Pancreas (tissue), 10 donors: ENCODE results near the gene POGZ. TPM values are rescaled to one million over a fixed set of nuclear protein-coding genes. Genes with fewer than 3 reads are reported as not detected.

Experiments
- ATAC-seq, 4 donors: fragments of 200-7000 bp; cut with Tn5 transposase; one replicate each; pipeline versions ENCODE4 v1.8.0 to v1.9.1; 2020; ENCODE audit warnings: mild to moderate bottlenecking in 4 of 4, moderate library complexity in 4 of 4
- DNase-seq, 6 donors: peaks; one replicate each; pipeline ENCODE4 v3.0.0-alpha.2; 2020
- FAIRE-seq: peaks from 2 replicates; lab custom pipeline; 2012; peaks lifted over from hg19 to GRCh38; lab: Jason Lieb, UNC
- H3K27ac ChIP-seq, 4 donors: fragments of 200-600 bp; sonication (generic); 1 replicate in 3 of 4; 2 replicates in 1 of 4; pipeline versions ENCODE4 v1.5.0 to v1.8.0; 2020
- H3K27me3 ChIP-seq, 4 donors: fragments of 200-600 bp; one replicate each; pipeline ENCODE4 v1.8.0; 2021
- H3K36me3 ChIP-seq, 3 donors: fragments of 200-600 bp; sonication (generic) in 1 of 3; one replicate each; pipeline versions ENCODE4 v1.5.0 to v1.8.0; 2020 to 2021
- H3K4me1 ChIP-seq, 3 donors: fragments of 200-600 bp; one replicate each; pipeline ENCODE4 v1.8.0; 2021
- H3K4me3 ChIP-seq, 4 donors: fragments of 200-600 bp; sonication (generic) in 2 of 4; one replicate each; pipeline versions ENCODE4 v1.5.0 to v1.8.0; 2020 to 2021
- H3K9me3 ChIP-seq, 4 donors: fragments of 200-600 bp; one replicate each; pipeline ENCODE4 v1.8.0; 2021
- CTCF ChIP-seq, 4 donors: fragments of 200-600 bp; sonication (generic) in 3 of 4; IDR thresholded peaks; one replicate each; pipeline versions ENCODE4 v1.5.0 to v1.8.0; 2021; ENCODE audit warnings: antibody characterized with exemption in 4 of 4
- WGBS, 2 donors: extraction: QIAGEN DNeasy Blood & Tissue Kit; methylation state at CpG; one replicate each; pipeline ENCODE4 v1.1.7; 2013; 5-methylcytosine and 5-hydroxymethylcytosine counted together
- intact Hi-C, 3 donors: fragments of 100-400 bp; cut with DNase I; formaldehyde crosslinking; loops; one replicate each; pipeline versions ENCODE4 v1.11.1 to v1.14.2; 2022
- polyA plus RNA-seq, 2 donors: library from polyadenylated mRNA; stranded (reverse); fragments of 200-250 nt; gene quantifications; one replicate each; pipeline ENCODE4 v1.2.3, GENCODE V29; 2013
- total RNA-seq, 6 donors: library from RNA; stranded (reverse); fragmentation: NEBNext Ultra II Directional in 4 of 6; extraction: Animal tissue kit (Norgen Biotek cat#: 25700) in 4 of 6; gene quantifications; one replicate each; pipeline versions ENCODE4 v1.2.1 to v1.2.4, GENCODE V29; 2021 to 2023
- donor health status: healthy with polysubstance abuse.
- donor health status: DM: no; HTN: no; CAD: no; lungs with moderate emphysema.
- donor health status: DM: no; HTN: no; CAD: no.
- donor health status: control.
- donor health status: control.
- donor health status: Bipolar disorder and iron deficiency.
- donor health status: DM: yes; HTN: yes; CAD: no.
- donor health status: DM: no; HTN: no; CAD: no.
- donor health status: DM: no; HTN: no; CAD: no.
- donor health status: DM: yes; HTN: yes; CAD: no.

The POGZ gene
- total and polyA plus RNA-seq, 8 donors: 24.5 to 61.0 (median 32.4) TPM

GRCh38 chr1:151367658-151368392 is 91.5 kb downstream of the POGZ start:
- peaks cover 13 to 21% (median 13%) of the 10 kb centered on the region in 3 donors for H3K4me1 ChIP-seq
- WGBS, 2 donors: 66 to 69% methylated on average over 8 of the region's 8 CpGs

GRCh38 chr1:151364996-151365395 is 94.3 kb downstream of the POGZ start:
- TF ChIP-seq CTCF (IDR thresholded peaks at IDR 0.05): no peak

More at GRCh38 chr1:151367658-151368392, 91.5 kb downstream of the POGZ start:
- FAIRE-seq: no peak
- H3K36me3 ChIP-seq: peaks cover 0 to 9% (median 0%) of the 10 kb centered on the region in 3 donors
- no peak for ATAC-seq
- no peaks in the 10 kb centered on the region for H3K9me3 ChIP-seq
- H3K27ac ChIP-seq: no peak overlapping the region
- no peaks in the 10 kb centered on the region for H3K27me3 ChIP-seq
- H3K4me3 ChIP-seq: no peak overlapping the region
- DNase-seq: peak in 4 of 6 donors; percentile 23 to 52 (median 44)
- TF ChIP-seq CTCF (IDR thresholded peaks at IDR 0.05): no peak
- intact Hi-C loops: no loop called here

GRCh38 chr1:151362308-151363155 is 96.8 kb downstream of the POGZ start:
- DNase-seq (no peak), ATAC-seq (no peak), FAIRE-seq (no peak)
- Histone ChIP-seq H3K36me3 (peaks cover 0 to 9% (median 0%) of the 10 kb centered on the region in 3 donors), H3K27me3 (no peaks in the 10 kb centered on the region), H3K9me3 (no peaks in the 10 kb centered on the region), H3K27ac (no peak overlapping the region), H3K4me1 (no peaks in the 10 kb centered on the region), H3K4me3 (no peak overlapping the region)
- intact Hi-C loops: no loop called here
- no peak for TF ChIP-seq CTCF (IDR thresholded peaks at IDR 0.05)
- 94 to 100% methylated on average over 3 of the region's 3 CpGs for WGBS, 2 donors

More at GRCh38 chr1:151364996-151365395, 94.3 kb downstream of the POGZ start:
- H3K4me3 ChIP-seq: no peak overlapping the region
- no peak overlapping the region for H3K27ac ChIP-seq
- DNase-seq (no peak), ATAC-seq (no peak), FAIRE-seq (no peak)
- no peaks in the 10 kb centered on the region for H3K27me3 ChIP-seq
- 91 to 93% methylated on average over 4 of the region's 4 CpGs for WGBS, 2 donors
- H3K36me3 ChIP-seq: peaks cover 0 to 9% (median 0%) of the 10 kb centered on the region in 3 donors
- intact Hi-C loops: no loop called here
- no peaks in the 10 kb centered on the region for H3K4me1 ChIP-seq
- H3K9me3 ChIP-seq: no peaks in the 10 kb centered on the region

GRCh38 chr1:151361883-151362282 is 97.4 kb downstream of the POGZ start:
- intact Hi-C loops: no loop called here
- Histone ChIP-seq H3K9me3 (no peaks in the 10 kb centered on the region), H3K4me1 (no peaks in the 10 kb centered on the region), H3K4me3 (no peak overlapping the region), H3K27ac (no peak overlapping the region), H3K36me3 (peaks cover 0 to 9% (median 0%) of the 10 kb centered on the region in 3 donors), H3K27me3 (no peaks in the 10 kb centered on the region)
- no peak for TF ChIP-seq CTCF (IDR thresholded peaks at IDR 0.05)
- ATAC-seq (no peak), FAIRE-seq (no peak), DNase-seq (no peak)
